WI38 (cell line): ENCODE data around the gene RAB3B.

Source experiments
- H3K4me3 ChIP-seq: 2 replicates; pipeline ENCODE4 v1.5.1; 2011; ENCODE audit warnings: low read depth, mild to moderate bottlenecking, control low read depth, low read length
- CTCF ChIP-seq: IDR thresholded peaks from 2 replicates; pipeline ENCODE4 v1.5.1; 2012; ENCODE audit warnings: low read depth, mild to moderate bottlenecking, control low read depth, low read length

The RAB3B gene

DNA sequence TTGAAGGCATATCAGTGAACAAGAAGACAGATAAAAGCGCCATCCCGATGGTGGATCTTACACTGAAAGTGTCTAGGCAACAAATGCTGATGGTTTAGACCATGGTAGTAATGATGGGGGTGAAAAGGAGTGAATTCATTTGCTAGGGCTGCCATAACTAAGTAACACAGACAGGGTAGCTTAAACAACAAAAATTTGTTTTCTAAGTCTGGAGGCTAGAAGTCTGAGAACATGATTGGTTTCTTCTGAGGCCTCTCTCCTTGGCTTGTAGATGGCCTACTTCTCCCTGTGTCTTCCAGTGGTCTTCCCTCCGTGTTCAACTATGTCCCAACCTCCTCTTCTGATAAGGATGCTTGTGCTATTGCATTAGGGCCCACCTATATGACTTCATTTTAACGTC is 13.4 kb upstream of the RAB3B start:
- no peak overlapping the region for H3K4me3 ChIP-seq
- TF ChIP-seq CTCF: no peak

DNA sequence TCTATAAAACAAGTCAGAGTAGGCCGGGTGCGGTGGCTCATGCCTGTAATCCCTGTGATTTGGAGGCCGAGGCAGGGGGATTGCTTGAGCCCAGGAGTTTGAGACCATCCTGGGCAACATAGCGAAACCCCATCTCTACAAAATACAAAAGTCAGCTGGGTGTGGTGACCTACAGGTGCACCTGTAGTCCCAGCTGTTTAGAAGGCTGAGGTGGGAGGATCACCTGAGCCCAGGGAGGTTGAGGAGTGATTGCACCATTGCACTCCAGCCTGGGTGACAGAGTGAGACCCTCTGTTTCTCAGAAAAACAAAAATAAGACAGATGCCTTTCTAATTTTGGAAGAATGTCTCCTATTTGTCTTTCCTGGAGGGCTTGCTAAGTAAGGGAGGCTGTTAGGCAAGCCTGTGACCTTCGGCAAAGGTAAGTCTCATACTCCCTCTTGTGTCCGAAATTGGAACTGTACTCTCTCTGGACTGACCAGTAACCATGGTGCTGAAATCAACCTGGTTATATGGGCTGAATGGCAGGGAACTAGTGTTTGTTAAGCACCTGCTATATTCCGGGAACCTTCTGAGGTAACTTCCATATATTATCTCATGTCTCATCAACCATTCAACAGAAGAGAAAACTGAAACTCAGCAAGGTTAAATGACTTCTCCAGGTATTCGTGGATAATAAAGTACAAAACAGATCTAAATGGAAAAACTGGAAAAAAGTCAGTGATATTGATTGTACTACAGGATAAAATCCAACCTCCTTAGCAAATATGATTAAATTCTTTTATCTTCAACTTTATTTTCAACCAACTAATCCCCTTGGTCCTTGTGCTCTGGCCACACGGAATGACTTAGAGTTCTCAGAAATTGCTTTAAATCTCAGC is 11.8 kb upstream of the RAB3B start:
- no peak overlapping the region for H3K4me3 ChIP-seq
- TF ChIP-seq CTCF: peak; percentile 83

DNA sequence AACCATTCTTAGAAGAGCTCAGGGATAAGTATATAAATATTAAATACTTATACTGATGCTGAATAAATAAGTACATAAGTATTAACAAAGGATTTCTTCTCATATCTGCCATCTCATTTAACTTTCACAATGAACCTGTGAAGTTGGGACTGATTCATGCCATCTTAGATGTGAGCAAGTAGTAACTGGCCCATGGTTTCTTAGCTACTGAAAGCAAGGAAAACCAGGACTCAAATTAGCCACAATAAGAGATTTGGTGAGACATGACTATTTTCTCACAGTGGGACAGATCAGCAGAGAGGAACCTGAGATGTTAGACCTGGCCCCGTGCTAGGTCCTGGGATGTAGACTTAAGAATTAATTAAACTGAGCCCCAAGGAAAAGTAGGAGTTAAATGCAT is 8.2 kb upstream of the RAB3B start:
- H3K4me3 ChIP-seq: no peak overlapping the region
- TF ChIP-seq CTCF: no peak

DNA sequence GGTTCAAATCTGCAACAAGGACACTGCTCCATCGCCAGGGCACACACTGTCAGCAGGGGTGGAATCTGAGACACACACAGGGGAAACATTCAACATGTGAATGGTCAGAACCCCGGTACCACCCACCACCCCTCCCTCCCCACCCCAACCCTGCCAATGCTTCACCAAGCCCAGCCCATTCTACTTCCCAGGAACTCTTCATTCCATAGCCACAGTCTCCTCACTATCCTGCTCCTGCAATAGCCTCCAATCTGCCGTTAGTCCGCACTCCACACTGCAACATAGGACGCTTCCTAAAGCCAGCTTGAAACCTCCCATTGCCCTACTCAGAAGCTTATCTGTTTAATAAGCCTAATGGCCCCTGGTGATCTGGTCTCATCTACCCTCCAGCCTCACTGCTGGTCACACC is 7.5 kb upstream of the RAB3B start:
- TF ChIP-seq CTCF: no peak

GRCh38 chr1:51989582-51990477 is 670 bp downstream of the RAB3B start:
- H3K4me3 ChIP-seq: peak overlapping the region; percentile 78

More for the DNA sequence above, 7.5 kb upstream of the RAB3B start:
- H3K4me3 ChIP-seq: no peak overlapping the region

DNA sequence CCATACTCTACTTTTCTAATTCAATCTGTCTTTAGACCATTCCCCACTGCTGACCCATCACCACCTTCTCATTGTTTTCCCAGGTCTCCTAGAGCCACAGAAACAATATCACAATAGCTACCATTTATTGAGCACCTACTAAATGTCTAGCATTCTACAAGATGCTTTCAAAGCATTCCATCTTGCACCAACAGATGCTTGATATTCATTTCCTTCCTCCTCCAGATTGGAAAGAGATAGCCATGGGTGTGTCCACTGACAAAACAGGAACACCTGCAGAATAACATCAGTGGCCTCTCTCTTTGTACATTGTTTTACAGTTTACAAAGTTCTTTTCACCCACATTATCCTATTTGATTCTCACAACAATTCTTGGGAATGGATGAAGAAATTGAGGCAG is 2.2 kb downstream of the RAB3B start:
- no peak overlapping the region for H3K4me3 ChIP-seq
- TF ChIP-seq CTCF: no peak

More at GRCh38 chr1:51989582-51990477, 670 bp downstream of the RAB3B start:
- TF ChIP-seq CTCF: no peak
